Liver (tissue), 3 donors: ENCODE results near the gene OSTF1.

Experiments used
- EGR1 ChIP-seq, 2 donors: IDR thresholded peaks; 2 replicates each; pipeline ENCODE4 v1.6.1; 2016 to 2018; ENCODE audit warnings: antibody characterized with exemption in 2 of 2, low read depth in 2 of 2
- JUND ChIP-seq, 2 donors: IDR thresholded peaks; 2 replicates each; pipeline ENCODE4 v1.6.1; 2016; ENCODE audit warnings: antibody characterized with exemption in 2 of 2
- RAD21 ChIP-seq, 2 donors: IDR thresholded peaks; 2 replicates each; pipeline ENCODE4 v1.6.1; 2016; ENCODE audit warnings: antibody characterized with exemption in 2 of 2, mild to moderate bottlenecking in 2 of 2
- TAF1 ChIP-seq: conservative IDR thresholded peaks from 2 replicates; pipeline ENCODE4 v1.6.1; 2016; ENCODE audit warnings: antibody characterized with exemption, mild to moderate bottlenecking
- YY1 ChIP-seq: IDR thresholded peaks from 2 replicates; pipeline ENCODE4 v1.6.1; 2016; ENCODE audit warnings: antibody characterized with exemption, mild to moderate bottlenecking
- TF ChIP-seq, protein P1 (sequence below): fragments of 150-350 bp; IDR thresholded peaks from 2 replicates; pipeline ENCODE4 v1.5.1; 2017; ENCODE audit warnings: improper control_type of control experiment, low read depth, low read length; ENCODE audit not compliant: missing input control
- TF ChIP-seq, protein P2 (sequence below): IDR thresholded peaks from 2 replicates; pipeline ENCODE4 v1.6.1; 2016; ENCODE audit warnings: antibody characterized with exemption, mild to moderate bottlenecking
- TF ChIP-seq, protein P3 (sequence below): IDR thresholded peaks from 2 replicates; pipeline ENCODE4 v1.6.1; 2016; ENCODE audit warnings: antibody characterized with exemption
- TF ChIP-seq, protein P4 (sequence below): IDR thresholded peaks from 2 replicates; pipeline ENCODE4 v1.6.1; 2016; ENCODE audit warnings: antibody characterized with exemption
- donor health status: healthy.
- donor health status: healthy.

DNA sequence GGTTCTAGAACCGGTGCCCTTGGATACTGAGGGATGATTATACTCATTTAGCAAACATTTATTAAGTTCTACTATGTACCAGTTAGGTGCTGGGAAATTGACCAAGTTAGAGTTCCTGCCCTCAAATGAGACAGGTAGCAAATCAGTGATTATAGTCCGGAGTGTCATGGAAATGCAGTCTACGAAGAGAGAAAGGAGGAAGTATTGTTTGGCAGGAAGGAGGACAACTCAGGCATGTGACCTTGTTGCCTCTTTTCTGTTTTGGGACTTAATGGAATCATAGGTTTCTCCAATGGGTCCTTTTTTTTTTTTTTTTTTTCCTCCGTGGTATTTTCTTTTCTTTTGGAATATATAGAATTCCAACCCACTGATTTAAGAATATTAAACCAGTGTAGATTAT, 28.0 kb downstream of the OSTF1 start:
- TF ChIP-seq EGR1 (IDR thresholded peaks at IDR 0.05; ENCODE audit: low read depth in 2 of 2) (no peak), YY1 (no peak), TAF1 (no peak), RAD21 (IDR thresholded peaks at IDR 0.05) (no peak), JUND (IDR thresholded peaks at IDR 0.05) (no peak)
- TF ChIP-seq, protein P1, sequence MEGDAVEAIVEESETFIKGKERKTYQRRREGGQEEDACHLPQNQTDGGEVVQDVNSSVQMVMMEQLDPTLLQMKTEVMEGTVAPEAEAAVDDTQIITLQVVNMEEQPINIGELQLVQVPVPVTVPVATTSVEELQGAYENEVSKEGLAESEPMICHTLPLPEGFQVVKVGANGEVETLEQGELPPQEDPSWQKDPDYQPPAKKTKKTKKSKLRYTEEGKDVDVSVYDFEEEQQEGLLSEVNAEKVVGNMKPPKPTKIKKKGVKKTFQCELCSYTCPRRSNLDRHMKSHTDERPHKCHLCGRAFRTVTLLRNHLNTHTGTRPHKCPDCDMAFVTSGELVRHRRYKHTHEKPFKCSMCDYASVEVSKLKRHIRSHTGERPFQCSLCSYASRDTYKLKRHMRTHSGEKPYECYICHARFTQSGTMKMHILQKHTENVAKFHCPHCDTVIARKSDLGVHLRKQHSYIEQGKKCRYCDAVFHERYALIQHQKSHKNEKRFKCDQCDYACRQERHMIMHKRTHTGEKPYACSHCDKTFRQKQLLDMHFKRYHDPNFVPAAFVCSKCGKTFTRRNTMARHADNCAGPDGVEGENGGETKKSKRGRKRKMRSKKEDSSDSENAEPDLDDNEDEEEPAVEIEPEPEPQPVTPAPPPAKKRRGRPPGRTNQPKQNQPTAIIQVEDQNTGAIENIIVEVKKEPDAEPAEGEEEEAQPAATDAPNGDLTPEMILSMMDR: no peak
- TF ChIP-seq, protein P2, sequence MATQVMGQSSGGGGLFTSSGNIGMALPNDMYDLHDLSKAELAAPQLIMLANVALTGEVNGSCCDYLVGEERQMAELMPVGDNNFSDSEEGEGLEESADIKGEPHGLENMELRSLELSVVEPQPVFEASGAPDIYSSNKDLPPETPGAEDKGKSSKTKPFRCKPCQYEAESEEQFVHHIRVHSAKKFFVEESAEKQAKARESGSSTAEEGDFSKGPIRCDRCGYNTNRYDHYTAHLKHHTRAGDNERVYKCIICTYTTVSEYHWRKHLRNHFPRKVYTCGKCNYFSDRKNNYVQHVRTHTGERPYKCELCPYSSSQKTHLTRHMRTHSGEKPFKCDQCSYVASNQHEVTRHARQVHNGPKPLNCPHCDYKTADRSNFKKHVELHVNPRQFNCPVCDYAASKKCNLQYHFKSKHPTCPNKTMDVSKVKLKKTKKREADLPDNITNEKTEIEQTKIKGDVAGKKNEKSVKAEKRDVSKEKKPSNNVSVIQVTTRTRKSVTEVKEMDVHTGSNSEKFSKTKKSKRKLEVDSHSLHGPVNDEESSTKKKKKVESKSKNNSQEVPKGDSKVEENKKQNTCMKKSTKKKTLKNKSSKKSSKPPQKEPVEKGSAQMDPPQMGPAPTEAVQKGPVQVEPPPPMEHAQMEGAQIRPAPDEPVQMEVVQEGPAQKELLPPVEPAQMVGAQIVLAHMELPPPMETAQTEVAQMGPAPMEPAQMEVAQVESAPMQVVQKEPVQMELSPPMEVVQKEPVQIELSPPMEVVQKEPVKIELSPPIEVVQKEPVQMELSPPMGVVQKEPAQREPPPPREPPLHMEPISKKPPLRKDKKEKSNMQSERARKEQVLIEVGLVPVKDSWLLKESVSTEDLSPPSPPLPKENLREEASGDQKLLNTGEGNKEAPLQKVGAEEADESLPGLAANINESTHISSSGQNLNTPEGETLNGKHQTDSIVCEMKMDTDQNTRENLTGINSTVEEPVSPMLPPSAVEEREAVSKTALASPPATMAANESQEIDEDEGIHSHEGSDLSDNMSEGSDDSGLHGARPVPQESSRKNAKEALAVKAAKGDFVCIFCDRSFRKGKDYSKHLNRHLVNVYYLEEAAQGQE: no peak
- TF ChIP-seq, protein P3, sequence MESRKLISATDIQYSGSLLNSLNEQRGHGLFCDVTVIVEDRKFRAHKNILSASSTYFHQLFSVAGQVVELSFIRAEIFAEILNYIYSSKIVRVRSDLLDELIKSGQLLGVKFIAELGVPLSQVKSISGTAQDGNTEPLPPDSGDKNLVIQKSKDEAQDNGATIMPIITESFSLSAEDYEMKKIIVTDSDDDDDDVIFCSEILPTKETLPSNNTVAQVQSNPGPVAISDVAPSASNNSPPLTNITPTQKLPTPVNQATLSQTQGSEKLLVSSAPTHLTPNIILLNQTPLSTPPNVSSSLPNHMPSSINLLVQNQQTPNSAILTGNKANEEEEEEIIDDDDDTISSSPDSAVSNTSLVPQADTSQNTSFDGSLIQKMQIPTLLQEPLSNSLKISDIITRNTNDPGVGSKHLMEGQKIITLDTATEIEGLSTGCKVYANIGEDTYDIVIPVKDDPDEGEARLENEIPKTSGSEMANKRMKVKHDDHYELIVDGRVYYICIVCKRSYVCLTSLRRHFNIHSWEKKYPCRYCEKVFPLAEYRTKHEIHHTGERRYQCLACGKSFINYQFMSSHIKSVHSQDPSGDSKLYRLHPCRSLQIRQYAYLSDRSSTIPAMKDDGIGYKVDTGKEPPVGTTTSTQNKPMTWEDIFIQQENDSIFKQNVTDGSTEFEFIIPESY: no peak
- TF ChIP-seq, protein P4, sequence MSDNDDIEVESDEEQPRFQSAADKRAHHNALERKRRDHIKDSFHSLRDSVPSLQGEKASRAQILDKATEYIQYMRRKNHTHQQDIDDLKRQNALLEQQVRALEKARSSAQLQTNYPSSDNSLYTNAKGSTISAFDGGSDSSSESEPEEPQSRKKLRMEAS: no peak
